HEK293 (cell line): ENCODE data around the gene RGSL1.

Source experiments
- CTCF ChIA-PET: fragments of 350-600 bp; formaldehyde crosslinking; extraction: SDS; loops from one replicate; lab custom pipeline; 2021; ENCODE audit warnings: antibody characterized with exemption; lab: Yijun Ruan, JAX
- POLR2A ChIA-PET: fragments of 300-600 bp; formaldehyde crosslinking; extraction: SDS; loops from one replicate; lab custom pipeline; 2020; ENCODE audit warnings: antibody characterized with exemption, inconsistent platforms; lab: Yijun Ruan, JAX
- H3K27ac ChIP-seq: fragments of 200-500 bp; sonication (Bioruptor generic); 2 replicates; pipeline ENCODE4 v1.5.1; 2014; ENCODE audit warnings: low read depth, low read length, control low read depth, inconsistent platforms; ENCODE audit errors: extremely low read depth
- H3K36me3 ChIP-seq, 2 experiments: fragments of 200-500 bp in 1 of 2; sonication (Bioruptor generic) in 1 of 2; 1 replicate in 1 of 2; 2 replicates in 1 of 2; pipeline ENCODE4 v1.5.1; 2014 to 2017; ENCODE audit warnings: inconsistent platforms in 2 of 2, low read length in 2 of 2; ENCODE audit not compliant: control insufficient read depth in 2 of 2, insufficient read depth in 1 of 2
- H3K4me1 ChIP-seq: fragments of 200-500 bp; sonication (Bioruptor generic); 2 replicates; pipeline ENCODE4 v1.5.1; 2014; ENCODE audit warnings: mild to moderate bottlenecking, low read length, inconsistent platforms; ENCODE audit not compliant: control insufficient read depth, insufficient read depth
- H3K4me3 ChIP-seq: 2 replicates; pipeline ENCODE4 v1.5.1; 2011; ENCODE audit warnings: low read depth, mild to moderate bottlenecking, control low read depth, low read length, moderate library complexity
- H3K9me3 ChIP-seq: fragments of 200-500 bp; sonication (Bioruptor generic); 2 replicates; pipeline ENCODE4 v1.5.1; 2014; ENCODE audit warnings: low read depth, low read length, inconsistent platforms; ENCODE audit not compliant: control insufficient read depth, insufficient read depth
- HOXC10 ChIP-seq: sonication (generic); formaldehyde crosslinking; IDR thresholded peaks from 2 replicates; pipeline ENCODE4 v1.8.1; 2023; ENCODE audit warnings: mild to moderate bottlenecking, missing genetic modification reagents
- MYNN ChIP-seq: fragments of 450-650 bp; formaldehyde crosslinking; IDR thresholded peaks from 2 replicates; pipeline ENCODE4 v1.5.1; 2016; ENCODE audit warnings: missing biosample characterization, missing genetic modification characterization, borderline replicate concordance
- ZBTB21 ChIP-seq: fragments of 450-650 bp; formaldehyde crosslinking; IDR thresholded peaks from 2 replicates; pipeline ENCODE4 v1.5.1; 2017; ENCODE audit warnings: missing biosample characterization, missing genetic modification characterization
- ZBTB48 ChIP-seq: fragments of 450-650 bp; formaldehyde crosslinking; IDR thresholded peaks from 2 replicates; pipeline ENCODE4 v1.5.1; 2016; ENCODE audit warnings: missing biosample characterization, missing genetic modification characterization
- ZNF132 ChIP-seq: fragments of 450-650 bp; formaldehyde crosslinking; IDR thresholded peaks from 2 replicates; pipeline ENCODE4 v1.5.1; 2017; ENCODE audit warnings: missing biosample characterization, missing genetic modification characterization, borderline replicate concordance
- ZNF155 ChIP-seq: fragments of 450-650 bp; formaldehyde crosslinking; IDR thresholded peaks from 2 replicates; pipeline ENCODE4 v1.5.1; 2016; ENCODE audit warnings: missing biosample characterization, missing genetic modification characterization
- ZNF16 ChIP-seq: fragments of 450-650 bp; formaldehyde crosslinking; IDR thresholded peaks from 2 replicates; pipeline ENCODE4 v1.5.1; 2016; ENCODE audit warnings: low read depth, missing biosample characterization, missing genetic modification characterization
- ZNF214 ChIP-seq: fragments of 450-650 bp; formaldehyde crosslinking; IDR thresholded peaks from 2 replicates; pipeline ENCODE4 v1.5.1; 2017; ENCODE audit warnings: missing biosample characterization, mild to moderate bottlenecking, missing genetic modification characterization, borderline replicate concordance
- ZNF223 ChIP-seq: fragments of 450-650 bp; formaldehyde crosslinking; IDR thresholded peaks from 2 replicates; pipeline ENCODE4 v1.5.1; 2016; ENCODE audit warnings: missing biosample characterization, missing genetic modification characterization
- ZNF280C ChIP-seq: fragments of 450-650 bp; formaldehyde crosslinking; IDR thresholded peaks from 2 replicates; pipeline ENCODE4 v1.5.1; 2016; ENCODE audit warnings: missing biosample characterization, missing genetic modification characterization
- ZNF302 ChIP-seq: fragments of 450-650 bp; formaldehyde crosslinking; IDR thresholded peaks from 2 replicates; pipeline ENCODE4 v1.5.1; 2016; ENCODE audit warnings: missing biosample characterization, missing genetic modification characterization, low read depth
- ZNF335 ChIP-seq: fragments of 450-650 bp; formaldehyde crosslinking; conservative IDR thresholded peaks from 2 replicates; pipeline ENCODE4 v1.5.1; 2016; ENCODE audit warnings: missing biosample characterization, missing genetic modification characterization
- ZNF501 ChIP-seq: fragments of 450-650 bp; formaldehyde crosslinking; IDR thresholded peaks from 2 replicates; pipeline ENCODE4 v1.5.1; 2016; ENCODE audit warnings: missing biosample characterization, missing genetic modification characterization
- ZNF510 ChIP-seq: fragments of 450-650 bp; formaldehyde crosslinking; IDR thresholded peaks from 2 replicates; pipeline ENCODE4 v1.5.1; 2018; ENCODE audit warnings: mild to moderate bottlenecking, missing genetic modification characterization, missing biosample characterization; ENCODE audit not compliant: insufficient replicate concordance
- ZNF518A ChIP-seq: fragments of 450-650 bp; formaldehyde crosslinking; conservative IDR thresholded peaks from 2 replicates; pipeline ENCODE4 v1.5.1; 2016; ENCODE audit warnings: low read depth, missing biosample characterization, missing genetic modification characterization
- ZNF549 ChIP-seq: fragments of 450-650 bp; IDR thresholded peaks from 2 replicates; pipeline ENCODE4 v1.5.1; 2018; ENCODE audit warnings: missing biosample characterization, missing genetic modification characterization, mild to moderate bottlenecking, inconsistent platforms, moderate library complexity
- ZNF626 ChIP-seq: fragments of 450-650 bp; sonication (Bioruptor Pico); formaldehyde crosslinking; IDR thresholded peaks from 2 replicates; pipeline ENCODE4 v1.5.1; 2018; ENCODE audit warnings: missing biosample characterization, missing genetic modification characterization, inconsistent platforms
- ZNF791 ChIP-seq: fragments of 450-650 bp; formaldehyde crosslinking; IDR thresholded peaks from 2 replicates; pipeline ENCODE4 v1.5.1; 2016; ENCODE audit warnings: missing biosample characterization, missing genetic modification characterization
- ZNF792 ChIP-seq: fragments of 450-650 bp; formaldehyde crosslinking; IDR thresholded peaks from 2 replicates; pipeline ENCODE4 v1.5.1; 2016; ENCODE audit warnings: missing biosample characterization, missing genetic modification characterization
- ZSCAN4 ChIP-seq: fragments of 450-650 bp; formaldehyde crosslinking; IDR thresholded peaks from 2 replicates; pipeline ENCODE4 v1.5.1; 2017; ENCODE audit warnings: missing biosample characterization, missing genetic modification characterization
- ZSCAN5A ChIP-seq: fragments of 450-650 bp; formaldehyde crosslinking; IDR thresholded peaks from 2 replicates; pipeline ENCODE4 v1.5.1; 2016; ENCODE audit warnings: missing biosample characterization, missing genetic modification characterization

Gene RGSL1

GRCh38 chr1:182450087-182450486 lies at the start of gene RGSL1:
Gene RGSL1, plus strand, starts transcription at chr1:182450146. Its CDS starts 20 bp downstream, at chr1:182450166.
- H3K4me3 ChIP-seq: no peak within 1 kb of the TSS
- TF ChIP-seq ZNF223 (no peak), ZNF510 (tag by site-specific recombination) (no peak), ZNF626 (tag by site-specific recombination) (no peak), ZNF518A (tag by site-specific recombination) (no peak), ZNF214 (no peak)
- CTCF ChIA-PET: no interaction called here
- H3K36me3 ChIP-seq: no peaks in the 10 kb centered on the region
- H3K27ac ChIP-seq: no peak within 1 kb of the TSS
- H3K9me3 ChIP-seq: no peaks in the 10 kb centered on the region
- H3K4me1 ChIP-seq: no peaks in the 10 kb centered on the region
- POLR2A ChIA-PET: no interaction called here

- Histone ChIP-seq H3K4me1 (peaks cover 4% of the 10 kb centered on the region; the same call in 1 of the 2 replicates), H3K4me3 (no peak within 1 kb of the TSS), H3K9me3 (no peaks in the 10 kb centered on the region), H3K36me3 (no peaks in the 10 kb centered on the region), H3K27ac (no peak within 1 kb of the TSS)
- TF ChIP-seq ZNF335 (no peak), ZNF155 (tag by site-specific recombination) (no peak), ZNF791 (tag by site-specific recombination) (no peak), ZBTB21 (no peak), MYNN (no peak), ZSCAN5A (tag by site-specific recombination) (no peak), ZNF280C (tag by site-specific recombination) (no peak), ZNF501 (tag by site-specific recombination) (no peak), ZNF16 (tag by site-specific recombination) (no peak), ZNF549 (tag by site-specific recombination) (no peak), ZSCAN4 (no peak), ZBTB48 (tag by site-specific recombination) (no peak), HOXC10 (CRISPR knock-in tag) (no peak), ZNF792 (tag by site-specific recombination) (no peak), ZNF302 (tag by site-specific recombination) (no peak), ZNF132 (tag by site-specific recombination) (no peak)
- CTCF ChIA-PET: interaction anchor here (1.0 to 1.9 kb wide), 3 partner anchors 223 to 384 kb away, joined by 3 to 7 read pairs (median 6); no protein-coding TSS in a partner anchor
- POLR2A ChIA-PET: no interaction called here
These were observed 49.4 kb upstream of the RGSL1 start, which contains the start of gene TEDDM1 for GRCh38 chr1:182400567-182400966. Gene TEDDM1, minus strand, starts transcription at chr1:182400667. Its CDS starts 182 bp downstream, at chr1:182400485.
